Inflammatory macrophage treated with lipopolysaccharide for 4 hours (primary cell): ENCODE measurements around the gene TCEAL8.
A peak's percentile ranks its signal among the peaks of the same experiment; 100 is the strongest.

ENCODE experiments used
- DNase-seq: peaks from one replicate; pipeline ENCODE4 v3.0.0-alpha.2; 2020

TCEAL8 gene

GRCh38 chrX:103212749-103213457, 42.1 kb downstream of the TCEAL8 start:
- no peak for DNase-seq

- peak; percentile 48 for DNase-seq
Measured at GRCh38 chrX:103211012-103211715, 43.8 kb downstream of the TCEAL8 start.

GRCh38 chrX:103210056-103210455, 44.9 kb downstream of the TCEAL8 start:
- DNase-seq, result no peak
